Liver (tissue), 9 donors: ENCODE measurements around the gene ZBTB8B. TPM values are rescaled to one million over a fixed set of nuclear protein-coding genes. Genes with fewer than 3 reads are reported as not detected.

Experiments used
- DNase-seq: peaks from one replicate; pipeline ENCODE4 v3.0.0-alpha.2; 2017; ENCODE audit warnings: low spot score
- H3K27ac ChIP-seq, 2 donors: one replicate each; pipeline ENCODE4 v1.7.0; 2013; ENCODE audit warnings: inconsistent platforms in 2 of 2, low read length in 2 of 2, control low read depth in 1 of 2, low read depth in 1 of 2, mild to moderate bottlenecking in 1 of 2
- H3K27me3 ChIP-seq, 4 donors: one replicate each; pipeline versions ENCODE4 v1.6.1 to v1.7.0; 2013; ENCODE audit warnings: low read length in 3 of 4, inconsistent platforms in 1 of 4, mild to moderate bottlenecking in 1 of 4, moderate library complexity in 1 of 4; ENCODE audit not compliant: control insufficient read depth in 4 of 4, insufficient read depth in 4 of 4
- H3K36me3 ChIP-seq, 4 donors: one replicate each; pipeline versions ENCODE4 v1.6.1 to v1.7.0; 2013; ENCODE audit warnings: low read length in 3 of 4, mild to moderate bottlenecking in 3 of 4, low read depth in 1 of 4, moderate library complexity in 1 of 4; ENCODE audit not compliant: control insufficient read depth in 4 of 4, insufficient read depth in 3 of 4
- H3K4me1 ChIP-seq, 4 donors: one replicate each; pipeline versions ENCODE4 v1.6.1 to v1.7.0; 2013; ENCODE audit warnings: low read length in 3 of 4, mild to moderate bottlenecking in 3 of 4, moderate library complexity in 1 of 4; ENCODE audit not compliant: control insufficient read depth in 4 of 4, insufficient read depth in 4 of 4
- H3K4me3 ChIP-seq, 3 donors: one replicate each; pipeline versions ENCODE4 v1.6.1 to v1.7.0; 2013; ENCODE audit warnings: low read length in 3 of 3, control low read depth in 1 of 3, low read depth in 1 of 3, mild to moderate bottlenecking in 1 of 3
- H3K9ac ChIP-seq, 2 donors: one replicate each; pipeline ENCODE4 v1.7.0; 2013; ENCODE audit warnings: low read length in 2 of 2, mild to moderate bottlenecking in 2 of 2, moderate library complexity in 2 of 2, control low read depth in 1 of 2, low read depth in 1 of 2
- H3K9me3 ChIP-seq, 4 donors: one replicate each; pipeline versions ENCODE4 v1.6.1 to v1.7.0; 2013; ENCODE audit warnings: low read length in 3 of 4; ENCODE audit not compliant: control insufficient read depth in 4 of 4
- EGR1 ChIP-seq, 2 donors: IDR thresholded peaks; 2 replicates each; pipeline ENCODE4 v1.6.1; 2016 to 2018; ENCODE audit warnings: antibody characterized with exemption in 2 of 2, low read depth in 2 of 2
- FOXA1 ChIP-seq: IDR thresholded peaks from 2 replicates; pipeline ENCODE4 v1.6.1; 2016; ENCODE audit warnings: antibody characterized with exemption
- FOXA2 ChIP-seq: IDR thresholded peaks from 2 replicates; pipeline ENCODE4 v1.6.1; 2016; ENCODE audit warnings: antibody characterized with exemption
- GABPA ChIP-seq, 2 donors: IDR thresholded peaks in 1 of 2; conservative IDR thresholded peaks in 1 of 2; 2 replicates each; pipeline ENCODE4 v1.6.1; 2016; ENCODE audit warnings: antibody characterized with exemption in 2 of 2, mild to moderate bottlenecking in 1 of 2, moderate library complexity in 1 of 2
- HNF4A ChIP-seq, 2 donors: conservative IDR thresholded peaks; 2 replicates each; pipeline ENCODE4 v1.6.1; 2016; ENCODE audit warnings: antibody characterized with exemption in 2 of 2, mild to moderate bottlenecking in 2 of 2
- HNF4G ChIP-seq: IDR thresholded peaks from 2 replicates; pipeline ENCODE4 v1.6.1; 2016; ENCODE audit warnings: antibody characterized with exemption
- JUND ChIP-seq, 2 donors: IDR thresholded peaks; 2 replicates each; pipeline ENCODE4 v1.6.1; 2016; ENCODE audit warnings: antibody characterized with exemption in 2 of 2
- NR2F2 ChIP-seq: IDR thresholded peaks from 2 replicates; pipeline ENCODE4 v1.6.1; 2016; ENCODE audit warnings: antibody characterized with exemption
- RAD21 ChIP-seq, 2 donors: IDR thresholded peaks; 2 replicates each; pipeline ENCODE4 v1.6.1; 2016; ENCODE audit warnings: antibody characterized with exemption in 2 of 2, mild to moderate bottlenecking in 2 of 2
- RXRA ChIP-seq, 2 donors: IDR thresholded peaks; 2 replicates each; pipeline ENCODE4 v1.6.1; 2017 to 2018; ENCODE audit warnings: antibody characterized with exemption in 2 of 2, mild to moderate bottlenecking in 1 of 2
- SP1 ChIP-seq: IDR thresholded peaks from 2 replicates; pipeline ENCODE4 v1.6.1; 2018; ENCODE audit warnings: antibody characterized with exemption, mild to moderate bottlenecking
- TAF1 ChIP-seq: conservative IDR thresholded peaks from 2 replicates; pipeline ENCODE4 v1.6.1; 2016; ENCODE audit warnings: antibody characterized with exemption, mild to moderate bottlenecking
- YY1 ChIP-seq: IDR thresholded peaks from 2 replicates; pipeline ENCODE4 v1.6.1; 2016; ENCODE audit warnings: antibody characterized with exemption, mild to moderate bottlenecking
- WGBS: extraction: QIAGEN DNeasy Blood & Tissue Kit; methylation state at CpG from one replicate; pipeline ENCODE4 v1.1.7; 2013; 5-methylcytosine and 5-hydroxymethylcytosine counted together
- polyA plus RNA-seq, 2 donors: library from polyadenylated mRNA; stranded (reverse) in 1 of 2; unstranded in 1 of 2; fragments of 200-250 nt in 1 of 2; fragments of >200 nt in 1 of 2; fragmentation: Nextera tagmentation in 1 of 2; extraction: Ambion mirVana in 1 of 2; gene quantifications; one replicate each; pipeline versions ENCODE4 v1.2.1 to v1.2.3, GENCODE V29; 2013 to 2015
- total RNA-seq, 2 donors: library from RNA; depleted of rRNA; stranded (reverse); fragments of >200 nt; gene quantifications; one replicate each; pipeline ENCODE4 v1.2.3, GENCODE V29; 2014
- TF ChIP-seq, protein P1 (sequence below): IDR thresholded peaks from 2 replicates; pipeline ENCODE4 v1.6.1; 2016; ENCODE audit warnings: antibody characterized with exemption
- TF ChIP-seq, protein P2 (sequence below): IDR thresholded peaks from 2 replicates; pipeline ENCODE4 v1.6.1; 2016; ENCODE audit warnings: antibody characterized with exemption
- TF ChIP-seq, protein P3 (sequence below): IDR thresholded peaks from 2 replicates; pipeline ENCODE4 v1.6.1; 2016; ENCODE audit warnings: antibody characterized with exemption
- TF ChIP-seq, protein P4 (sequence below): IDR thresholded peaks from 2 replicates; pipeline ENCODE4 v1.6.1; 2016; ENCODE audit warnings: antibody characterized with exemption, mild to moderate bottlenecking
- TF ChIP-seq, protein P5 (sequence below): fragments of 150-350 bp; IDR thresholded peaks from 2 replicates; pipeline ENCODE4 v1.5.1; 2017; ENCODE audit warnings: improper control_type of control experiment, low read depth, low read length; ENCODE audit not compliant: missing input control
- donor health status: healthy.
- donor health status: healthy.
- donor health status: healthy.
- donor health status: healthy.
- donor health status: healthy.

The ZBTB8B gene
- total and polyA plus RNA-seq, 4 donors = 0.01 to 0.05 TPM; not detected in 2

DNA sequence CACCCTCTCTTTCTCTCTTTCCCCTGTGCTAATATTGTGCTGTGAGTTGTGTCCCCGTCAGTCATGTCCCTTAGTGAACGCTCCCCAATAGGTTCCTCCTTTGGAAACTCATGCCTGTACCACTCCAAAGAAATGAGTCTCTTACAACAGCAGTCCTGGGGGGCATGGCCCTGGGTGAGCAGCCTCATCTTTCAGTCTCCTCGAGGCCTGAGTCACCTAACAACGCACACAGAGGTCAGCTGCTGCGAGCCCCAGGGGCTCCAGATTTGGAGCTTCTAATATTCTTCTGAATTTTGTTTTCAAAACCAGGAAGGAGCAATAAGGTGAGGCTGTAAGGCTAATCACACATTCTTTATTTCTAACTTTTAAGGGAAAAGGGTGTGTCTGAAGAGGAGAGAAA is 43.9 kb downstream of the ZBTB8B start:
- 88% methylated on average over 5 of the region's 5 CpGs for WGBS
- H3K4me1 ChIP-seq = no peaks in the 10 kb centered on the region
- H3K9ac ChIP-seq = no peak overlapping the region
- DNase-seq = no peak
- H3K9me3 ChIP-seq = no peaks in the 10 kb centered on the region
- no peak for TF ChIP-seq HNF4A (conservative IDR thresholded peaks at IDR 0.05)
- TF ChIP-seq YY1 = no peak
- TF ChIP-seq, protein P1, sequence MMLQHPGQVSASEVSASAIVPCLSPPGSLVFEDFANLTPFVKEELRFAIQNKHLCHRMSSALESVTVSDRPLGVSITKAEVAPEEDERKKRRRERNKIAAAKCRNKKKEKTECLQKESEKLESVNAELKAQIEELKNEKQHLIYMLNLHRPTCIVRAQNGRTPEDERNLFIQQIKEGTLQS = no peak
- TF ChIP-seq TAF1 = no peak
- TF ChIP-seq, protein P2, sequence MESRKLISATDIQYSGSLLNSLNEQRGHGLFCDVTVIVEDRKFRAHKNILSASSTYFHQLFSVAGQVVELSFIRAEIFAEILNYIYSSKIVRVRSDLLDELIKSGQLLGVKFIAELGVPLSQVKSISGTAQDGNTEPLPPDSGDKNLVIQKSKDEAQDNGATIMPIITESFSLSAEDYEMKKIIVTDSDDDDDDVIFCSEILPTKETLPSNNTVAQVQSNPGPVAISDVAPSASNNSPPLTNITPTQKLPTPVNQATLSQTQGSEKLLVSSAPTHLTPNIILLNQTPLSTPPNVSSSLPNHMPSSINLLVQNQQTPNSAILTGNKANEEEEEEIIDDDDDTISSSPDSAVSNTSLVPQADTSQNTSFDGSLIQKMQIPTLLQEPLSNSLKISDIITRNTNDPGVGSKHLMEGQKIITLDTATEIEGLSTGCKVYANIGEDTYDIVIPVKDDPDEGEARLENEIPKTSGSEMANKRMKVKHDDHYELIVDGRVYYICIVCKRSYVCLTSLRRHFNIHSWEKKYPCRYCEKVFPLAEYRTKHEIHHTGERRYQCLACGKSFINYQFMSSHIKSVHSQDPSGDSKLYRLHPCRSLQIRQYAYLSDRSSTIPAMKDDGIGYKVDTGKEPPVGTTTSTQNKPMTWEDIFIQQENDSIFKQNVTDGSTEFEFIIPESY = no peak
- TF ChIP-seq HNF4G = no peak
- TF ChIP-seq EGR1 (IDR thresholded peaks at IDR 0.05; ENCODE audit: low read depth in 2 of 2) = no peak
- no peak for TF ChIP-seq NR2F2
- TF ChIP-seq, protein P3, sequence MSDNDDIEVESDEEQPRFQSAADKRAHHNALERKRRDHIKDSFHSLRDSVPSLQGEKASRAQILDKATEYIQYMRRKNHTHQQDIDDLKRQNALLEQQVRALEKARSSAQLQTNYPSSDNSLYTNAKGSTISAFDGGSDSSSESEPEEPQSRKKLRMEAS = no peak
- no peak for TF ChIP-seq FOXA1
- no peak for TF ChIP-seq RAD21 (IDR thresholded peaks at IDR 0.05)
- TF ChIP-seq FOXA2 = no peak
- TF ChIP-seq, protein P4, sequence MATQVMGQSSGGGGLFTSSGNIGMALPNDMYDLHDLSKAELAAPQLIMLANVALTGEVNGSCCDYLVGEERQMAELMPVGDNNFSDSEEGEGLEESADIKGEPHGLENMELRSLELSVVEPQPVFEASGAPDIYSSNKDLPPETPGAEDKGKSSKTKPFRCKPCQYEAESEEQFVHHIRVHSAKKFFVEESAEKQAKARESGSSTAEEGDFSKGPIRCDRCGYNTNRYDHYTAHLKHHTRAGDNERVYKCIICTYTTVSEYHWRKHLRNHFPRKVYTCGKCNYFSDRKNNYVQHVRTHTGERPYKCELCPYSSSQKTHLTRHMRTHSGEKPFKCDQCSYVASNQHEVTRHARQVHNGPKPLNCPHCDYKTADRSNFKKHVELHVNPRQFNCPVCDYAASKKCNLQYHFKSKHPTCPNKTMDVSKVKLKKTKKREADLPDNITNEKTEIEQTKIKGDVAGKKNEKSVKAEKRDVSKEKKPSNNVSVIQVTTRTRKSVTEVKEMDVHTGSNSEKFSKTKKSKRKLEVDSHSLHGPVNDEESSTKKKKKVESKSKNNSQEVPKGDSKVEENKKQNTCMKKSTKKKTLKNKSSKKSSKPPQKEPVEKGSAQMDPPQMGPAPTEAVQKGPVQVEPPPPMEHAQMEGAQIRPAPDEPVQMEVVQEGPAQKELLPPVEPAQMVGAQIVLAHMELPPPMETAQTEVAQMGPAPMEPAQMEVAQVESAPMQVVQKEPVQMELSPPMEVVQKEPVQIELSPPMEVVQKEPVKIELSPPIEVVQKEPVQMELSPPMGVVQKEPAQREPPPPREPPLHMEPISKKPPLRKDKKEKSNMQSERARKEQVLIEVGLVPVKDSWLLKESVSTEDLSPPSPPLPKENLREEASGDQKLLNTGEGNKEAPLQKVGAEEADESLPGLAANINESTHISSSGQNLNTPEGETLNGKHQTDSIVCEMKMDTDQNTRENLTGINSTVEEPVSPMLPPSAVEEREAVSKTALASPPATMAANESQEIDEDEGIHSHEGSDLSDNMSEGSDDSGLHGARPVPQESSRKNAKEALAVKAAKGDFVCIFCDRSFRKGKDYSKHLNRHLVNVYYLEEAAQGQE = no peak
- TF ChIP-seq GABPA (IDR thresholded peaks at IDR 0.05 in 1 of 2, conservative IDR thresholded peaks at IDR 0.05 in 1 of 2) = no peak
- TF ChIP-seq, protein P5, sequence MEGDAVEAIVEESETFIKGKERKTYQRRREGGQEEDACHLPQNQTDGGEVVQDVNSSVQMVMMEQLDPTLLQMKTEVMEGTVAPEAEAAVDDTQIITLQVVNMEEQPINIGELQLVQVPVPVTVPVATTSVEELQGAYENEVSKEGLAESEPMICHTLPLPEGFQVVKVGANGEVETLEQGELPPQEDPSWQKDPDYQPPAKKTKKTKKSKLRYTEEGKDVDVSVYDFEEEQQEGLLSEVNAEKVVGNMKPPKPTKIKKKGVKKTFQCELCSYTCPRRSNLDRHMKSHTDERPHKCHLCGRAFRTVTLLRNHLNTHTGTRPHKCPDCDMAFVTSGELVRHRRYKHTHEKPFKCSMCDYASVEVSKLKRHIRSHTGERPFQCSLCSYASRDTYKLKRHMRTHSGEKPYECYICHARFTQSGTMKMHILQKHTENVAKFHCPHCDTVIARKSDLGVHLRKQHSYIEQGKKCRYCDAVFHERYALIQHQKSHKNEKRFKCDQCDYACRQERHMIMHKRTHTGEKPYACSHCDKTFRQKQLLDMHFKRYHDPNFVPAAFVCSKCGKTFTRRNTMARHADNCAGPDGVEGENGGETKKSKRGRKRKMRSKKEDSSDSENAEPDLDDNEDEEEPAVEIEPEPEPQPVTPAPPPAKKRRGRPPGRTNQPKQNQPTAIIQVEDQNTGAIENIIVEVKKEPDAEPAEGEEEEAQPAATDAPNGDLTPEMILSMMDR = no peak
- no peak for TF ChIP-seq RXRA (IDR thresholded peaks at IDR 0.05)
- no peak overlapping the region for H3K27ac ChIP-seq
- H3K27me3 ChIP-seq = no peaks in the 10 kb centered on the region
- no peaks in the 10 kb centered on the region for H3K36me3 ChIP-seq
- no peak overlapping the region for H3K4me3 ChIP-seq

DNA sequence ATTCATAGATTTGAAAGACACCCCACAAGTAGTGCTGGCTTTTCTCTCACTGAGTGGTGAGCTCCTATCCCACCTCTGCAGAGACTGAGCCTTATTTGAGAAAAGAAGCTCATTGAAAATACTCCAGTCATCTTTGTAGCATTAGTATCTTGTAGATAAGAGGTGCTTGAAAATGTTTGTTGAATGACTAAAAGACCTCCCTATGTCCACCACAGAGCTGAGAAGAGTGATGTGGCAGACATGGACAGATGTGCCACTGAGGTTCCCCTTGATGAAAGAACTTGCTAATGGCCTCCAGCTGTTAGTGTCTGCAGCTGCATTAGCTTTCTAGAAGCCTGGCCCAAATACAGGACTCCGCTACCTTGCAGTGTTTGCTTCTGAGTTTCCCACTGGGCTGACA is 45.1 kb downstream of the ZBTB8B start:
- DNase-seq = no peak
- Histone ChIP-seq H3K9me3 (no peaks in the 10 kb centered on the region), H3K36me3 (no peaks in the 10 kb centered on the region), H3K27me3 (no peaks in the 10 kb centered on the region), H3K9ac (no peak overlapping the region), H3K4me1 (no peaks in the 10 kb centered on the region), H3K27ac (no peak overlapping the region), H3K4me3 (no peak overlapping the region)
- WGBS = 100% methylated on average over 1 of the region's 1 CpG
- TF ChIP-seq, protein P5 = no peak
- no peak for TF ChIP-seq TAF1
- TF ChIP-seq, protein P4 = no peak
- no peak for TF ChIP-seq EGR1 (IDR thresholded peaks at IDR 0.05; ENCODE audit: low read depth in 2 of 2)
- no peak for TF ChIP-seq YY1
- no peak for TF ChIP-seq NR2F2
- TF ChIP-seq FOXA1 = no peak
- no peak for TF ChIP-seq HNF4A (conservative IDR thresholded peaks at IDR 0.05)
- no peak for TF ChIP-seq JUND (IDR thresholded peaks at IDR 0.05)
- no peak for TF ChIP-seq HNF4G
- no peak for TF ChIP-seq SP1
- TF ChIP-seq, protein P3 = no peak
- TF ChIP-seq RXRA (IDR thresholded peaks at IDR 0.05) = no peak
- TF ChIP-seq FOXA2 = no peak
